AG09319 (cell line): ENCODE measurements around the gene ZNF354C.

ENCODE experiments used
- DNase-seq: peaks from one replicate; pipeline ENCODE4 v3.0.0-alpha.2; 2010; ENCODE audit warnings: low read depth; ENCODE audit errors: extremely low read depth
- TF ChIP-seq, protein P1 (sequence below): IDR thresholded peaks from 2 replicates; pipeline ENCODE4 v1.5.1; 2011; ENCODE audit warnings: low read depth, mild to moderate bottlenecking, inconsistent platforms, low read length, moderate library complexity

The ZNF354C gene

DNA sequence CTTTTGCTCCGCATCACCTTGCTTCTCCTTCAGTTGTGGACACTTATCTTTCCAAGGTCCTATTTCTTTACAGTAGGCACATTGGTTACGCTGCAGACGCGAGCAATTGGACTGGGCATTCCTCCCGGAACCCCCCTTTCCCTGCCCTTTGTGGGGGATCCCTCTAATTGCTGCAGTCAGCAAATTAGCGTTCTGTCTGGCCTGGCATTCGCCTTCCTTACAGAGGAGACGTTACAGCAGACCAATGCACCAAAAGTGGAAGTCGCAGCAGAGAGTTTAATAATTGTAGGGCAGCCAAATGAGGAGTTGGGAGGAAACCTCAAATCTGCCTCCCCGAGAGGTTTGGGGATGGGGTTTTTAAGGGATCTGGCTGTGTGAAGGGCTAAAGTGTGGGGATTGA, 5.3 kb upstream of the ZNF354C start:
- TF ChIP-seq, protein P1, sequence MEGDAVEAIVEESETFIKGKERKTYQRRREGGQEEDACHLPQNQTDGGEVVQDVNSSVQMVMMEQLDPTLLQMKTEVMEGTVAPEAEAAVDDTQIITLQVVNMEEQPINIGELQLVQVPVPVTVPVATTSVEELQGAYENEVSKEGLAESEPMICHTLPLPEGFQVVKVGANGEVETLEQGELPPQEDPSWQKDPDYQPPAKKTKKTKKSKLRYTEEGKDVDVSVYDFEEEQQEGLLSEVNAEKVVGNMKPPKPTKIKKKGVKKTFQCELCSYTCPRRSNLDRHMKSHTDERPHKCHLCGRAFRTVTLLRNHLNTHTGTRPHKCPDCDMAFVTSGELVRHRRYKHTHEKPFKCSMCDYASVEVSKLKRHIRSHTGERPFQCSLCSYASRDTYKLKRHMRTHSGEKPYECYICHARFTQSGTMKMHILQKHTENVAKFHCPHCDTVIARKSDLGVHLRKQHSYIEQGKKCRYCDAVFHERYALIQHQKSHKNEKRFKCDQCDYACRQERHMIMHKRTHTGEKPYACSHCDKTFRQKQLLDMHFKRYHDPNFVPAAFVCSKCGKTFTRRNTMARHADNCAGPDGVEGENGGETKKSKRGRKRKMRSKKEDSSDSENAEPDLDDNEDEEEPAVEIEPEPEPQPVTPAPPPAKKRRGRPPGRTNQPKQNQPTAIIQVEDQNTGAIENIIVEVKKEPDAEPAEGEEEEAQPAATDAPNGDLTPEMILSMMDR: no peak
- DNase-seq: no peak

DNA sequence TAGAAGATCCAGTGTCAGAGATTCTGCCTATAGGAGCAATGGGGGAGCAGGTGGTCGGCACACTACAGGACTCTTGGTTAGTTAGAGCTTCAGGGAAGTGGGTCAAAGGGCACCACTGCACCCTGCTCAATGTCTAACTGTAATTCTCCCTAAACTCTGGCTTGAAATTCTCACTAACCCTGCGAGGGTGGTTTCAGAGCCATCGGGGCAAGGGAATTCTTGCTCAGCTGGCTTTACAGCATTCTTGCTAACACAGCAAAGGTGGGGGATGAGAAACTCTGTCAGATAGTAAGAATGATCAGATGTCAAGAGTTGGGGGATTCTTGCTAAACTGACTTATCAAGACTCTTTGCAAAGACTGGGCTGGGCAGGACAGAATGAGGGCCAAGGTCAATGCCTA, 4.7 kb upstream of the ZNF354C start:
- TF ChIP-seq, protein P1: no peak
- no peak for DNase-seq

DNA sequence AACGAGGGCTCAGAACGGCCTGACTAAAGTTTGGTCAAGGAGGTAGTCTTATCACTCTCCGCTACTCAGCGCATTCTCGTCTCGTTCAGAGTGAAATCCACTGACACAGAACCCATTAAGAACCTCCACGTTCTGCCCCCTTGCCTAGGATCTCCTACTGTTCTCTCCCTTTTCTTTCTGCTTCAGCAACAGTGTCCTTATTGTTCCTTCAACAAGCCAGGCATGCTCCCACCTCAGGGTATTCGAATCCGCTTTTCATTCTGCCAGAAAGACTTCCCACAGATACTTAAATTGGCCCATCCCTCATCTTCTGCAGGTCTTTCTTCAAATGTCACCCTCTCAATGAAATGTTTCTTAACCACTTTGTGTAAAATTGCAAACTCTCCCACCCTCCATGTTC, 4.3 kb upstream of the ZNF354C start:
- DNase-seq: no peak
- TF ChIP-seq, protein P1: no peak

DNA sequence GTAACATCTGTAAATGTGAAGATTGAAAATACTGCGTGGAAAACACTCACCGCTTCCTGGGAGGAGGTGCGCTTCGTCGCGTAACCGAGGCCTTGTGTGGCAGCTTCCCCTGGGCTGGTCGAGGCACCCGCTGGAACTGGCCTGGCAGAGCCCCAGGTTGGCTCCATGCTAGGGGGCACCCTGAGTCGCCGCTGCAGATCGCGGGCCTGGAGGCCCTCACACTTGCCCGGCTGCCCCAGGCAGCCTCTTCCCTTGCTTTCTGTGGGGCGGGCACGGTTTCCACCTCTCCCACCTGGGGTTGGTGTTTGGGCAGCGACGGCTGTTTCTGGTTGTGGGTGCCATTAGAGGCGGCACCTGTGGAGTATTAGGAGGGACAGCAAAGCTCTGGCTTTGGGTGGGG, 852 bp downstream of the ZNF354C start:
- TF ChIP-seq, protein P1: no peak
- DNase-seq: no peak

DNA sequence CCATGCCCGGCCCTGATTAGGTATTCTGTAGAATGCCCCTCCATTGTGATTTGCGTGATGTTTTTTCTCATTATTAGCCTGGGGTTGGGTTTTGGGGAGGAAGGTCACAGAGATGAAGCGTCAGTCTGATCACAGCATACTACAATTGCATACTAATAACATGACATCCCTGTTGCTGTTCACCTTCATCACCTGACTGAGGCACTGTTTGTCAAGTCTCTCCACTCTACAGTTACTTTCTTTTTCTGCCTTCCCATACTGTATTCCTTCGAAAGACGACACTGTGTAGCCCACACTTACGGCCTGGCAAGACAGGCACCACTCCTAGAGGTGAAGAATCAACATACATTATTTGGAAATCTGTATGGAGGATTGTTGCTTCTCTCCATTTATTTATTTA, 5.5 kb downstream of the ZNF354C start:
- TF ChIP-seq, protein P1: no peak
- no peak for DNase-seq

DNA sequence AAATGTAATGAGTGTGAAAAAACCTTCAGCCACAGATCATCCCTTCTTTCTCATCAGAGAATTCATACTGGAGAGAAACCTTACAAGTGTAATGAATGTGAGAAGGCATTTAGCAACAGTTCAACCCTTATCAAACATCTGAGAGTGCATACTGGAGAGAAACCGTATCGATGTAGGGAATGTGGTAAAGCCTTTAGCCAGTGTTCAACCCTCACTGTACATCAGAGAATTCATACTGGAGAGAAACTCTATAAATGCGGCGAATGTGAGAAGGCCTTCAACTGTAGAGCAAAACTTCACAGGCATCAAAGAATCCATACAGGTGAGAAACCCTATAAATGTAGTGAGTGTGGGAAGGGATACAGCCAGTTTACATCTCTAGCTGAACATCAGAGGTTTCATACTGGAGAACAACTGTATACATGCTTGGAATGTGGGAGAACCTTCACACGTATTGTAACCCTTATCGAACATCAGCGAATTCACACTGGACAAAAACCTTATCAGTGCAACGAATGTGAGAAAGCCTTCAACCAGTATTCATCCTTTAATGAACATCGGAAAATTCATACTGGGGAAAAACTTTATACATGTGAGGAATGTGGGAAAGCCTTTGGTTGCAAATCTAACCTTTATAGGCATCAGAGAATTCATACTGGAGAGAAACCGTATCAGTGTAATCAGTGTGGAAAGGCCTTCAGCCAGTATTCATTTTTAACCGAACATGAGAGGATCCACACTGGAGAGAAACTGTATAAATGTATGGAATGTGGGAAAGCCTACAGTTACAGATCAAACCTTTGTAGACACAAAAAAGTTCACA, 19.2 kb downstream of the ZNF354C start:
- TF ChIP-seq, protein P1: no peak
- no peak for DNase-seq

DNA sequence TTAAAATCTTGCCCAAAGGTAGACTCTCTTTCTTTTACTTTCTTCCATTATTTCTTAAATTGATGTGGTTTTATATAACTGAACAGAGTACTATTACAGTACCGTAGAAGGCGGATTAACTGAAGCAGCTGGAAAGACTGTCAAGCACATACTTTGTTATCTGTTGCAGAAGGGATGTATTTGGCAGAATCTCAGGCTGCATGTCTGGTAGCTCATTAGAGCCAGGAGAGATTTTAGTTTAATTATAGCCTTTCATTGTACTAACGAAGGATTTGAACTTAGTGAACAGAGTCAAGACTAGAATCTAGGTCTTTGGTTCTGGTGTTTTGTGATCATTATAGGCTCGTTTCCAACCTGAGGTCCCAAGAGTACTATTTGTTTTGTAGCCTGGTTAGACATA, 20.6 kb downstream of the ZNF354C start:
- TF ChIP-seq, protein P1: no peak
- no peak for DNase-seq
